OCI-LY3 (cell line): ENCODE data around the gene SPTAN1.
"Not testable (repeated sequence)": the region's sequence is repeated elsewhere in the genome, so short reads cannot be mapped to it uniquely, and the experiment has no call there.

ENCODE experiments used
- H2AFZ ChIP-seq: fragments of 200-600, 300-600 bp; shearing (Covaris generic); 2 replicates; pipeline ENCODE4 v1.6.0; 2014; ENCODE audit warnings: antibody characterized with exemption, low read depth, low read length
- H3K27ac ChIP-seq: fragments of 200-600, 300-600 bp; sonication (generic); 2 replicates; pipeline ENCODE4 v1.5.1; 2014; ENCODE audit warnings: mild to moderate bottlenecking, low read length, moderate library complexity, mixed read lengths
- H3K27me3 ChIP-seq: fragments of 200-600, 300-600 bp; sonication (generic); 2 replicates; pipeline ENCODE4 v1.6.1; 2014; ENCODE audit warnings: low read depth, low read length, mixed read lengths
- H3K36me3 ChIP-seq: fragments of 200-600, 300-600 bp; sonication (generic); replicated peaks from 2 replicates; pipeline ENCODE3; 2014; ENCODE audit warnings: low read depth, low read length, mixed read lengths
- H3K4me1 ChIP-seq: fragments of 300-600, 200-600 bp; sonication (generic); 2 replicates; pipeline ENCODE4 v1.6.1; 2014; ENCODE audit warnings: low read length, mixed read lengths
- H3K4me2 ChIP-seq: fragments of 200-600, 300-600 bp; sonication (generic); 2 replicates; pipeline ENCODE4 v1.6.1; 2014; ENCODE audit warnings: low read length, mixed read lengths
- H3K4me3 ChIP-seq: fragments of 300-600, 200-600 bp; sonication (generic); 2 replicates; pipeline ENCODE4 v1.5.1; 2014; ENCODE audit warnings: antibody characterized with exemption, mild to moderate bottlenecking, low read length, moderate library complexity
- H3K79me2 ChIP-seq: fragments of 300-600, 200-600 bp; shearing (Covaris generic); 2 replicates; pipeline ENCODE4 v1.6.1; 2014; ENCODE audit warnings: mild to moderate bottlenecking, low read length, mixed read lengths
- H3K9ac ChIP-seq: fragments of 300-600, 200-600 bp; shearing (Covaris generic); 2 replicates; pipeline ENCODE4 v1.6.0; 2014; ENCODE audit warnings: mild to moderate bottlenecking, low read length, moderate library complexity
- H3K9me3 ChIP-seq: fragments of 200-600, 300-600 bp; shearing (Covaris generic); 2 replicates; pipeline ENCODE4 v1.6.1; 2014; ENCODE audit warnings: low read length, mixed read lengths; ENCODE audit not compliant: insufficient read depth
- H4K20me1 ChIP-seq: fragments of 200-600, 300-600 bp; sonication (generic); 2 replicates; pipeline ENCODE4 v1.6.1; 2016; ENCODE audit warnings: low read length, mixed read lengths; ENCODE audit not compliant: insufficient read depth
- EZH2phosphoT487 ChIP-seq: fragments of 200-600 bp; shearing (Covaris generic); IDR thresholded peaks from 2 replicates; pipeline ENCODE4 v1.6.1; 2018; ENCODE audit warnings: antibody characterized with exemption, mixed run types, low read depth
- TF ChIP-seq, protein P1 (sequence below): fragments of 200-600, 300-600 bp; sonication (generic); IDR thresholded peaks from 2 replicates; pipeline ENCODE4 v1.5.1; 2014; ENCODE audit warnings: antibody characterized with exemption, low read length, low read depth

SPTAN1 gene

DNA sequence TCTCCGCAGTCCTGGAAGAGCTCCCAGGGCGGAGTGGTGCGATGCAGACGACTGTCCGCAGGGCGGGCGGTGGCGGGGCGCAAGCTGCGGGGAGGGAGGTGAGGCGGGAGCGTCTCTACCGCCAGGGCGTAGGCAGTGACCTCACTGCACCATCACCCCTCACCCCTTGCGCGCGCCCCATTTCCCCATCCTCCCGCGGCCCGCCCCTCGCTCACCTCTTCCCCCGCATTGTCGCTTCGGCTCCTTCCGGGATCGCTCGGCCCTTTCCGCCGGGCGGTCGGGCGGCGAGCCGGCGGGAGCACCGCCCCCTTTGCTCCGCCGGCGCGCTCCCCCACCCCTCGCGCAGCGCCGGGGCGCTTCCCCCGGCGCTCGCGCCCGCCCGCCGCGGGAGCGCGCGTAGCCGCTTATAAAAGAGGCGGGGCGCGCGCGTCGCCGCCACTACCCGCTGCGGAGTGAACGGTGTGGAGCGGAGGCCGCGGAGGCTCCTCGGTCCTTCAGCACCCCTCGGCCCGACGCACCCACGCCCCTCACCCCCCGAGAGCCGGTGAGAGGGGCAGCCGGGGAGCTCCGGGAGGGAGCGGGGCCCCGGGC lies at the start of gene SPTAN1:
Gene SPTAN1 (plus strand): TSS at position 435 of the 591 bp plus-strand sequence. CDS start 14,154 bp downstream, outside the sequence.
- Histone ChIP-seq H3K36me3 (peaks cover 2% of the 10 kb centered on the region), H3K9ac (peak within 1 kb of the TSS; percentile 80), H3K4me1 (peaks cover 27% of the 10 kb centered on the region), H3K4me2 (peak within 1 kb of the TSS; percentile 91), H3K79me2 (peaks cover 35% of the 10 kb centered on the region), H3K27ac (0 out of 2 replicates have a peak within 1 kb of the TSS, but pooled peaks have one; percentile 21), H3K27me3 (no peaks in the 10 kb centered on the region), H4K20me1 (peaks cover 27% of the 10 kb centered on the region; the same call in 1 of the 2 replicates), H3K4me3 (peak within 1 kb of the TSS; percentile 94), H2AFZ (peak within 1 kb of the TSS; percentile 96), H3K9me3 (no peaks in the 10 kb centered on the region)
- TF ChIP-seq, protein P1, sequence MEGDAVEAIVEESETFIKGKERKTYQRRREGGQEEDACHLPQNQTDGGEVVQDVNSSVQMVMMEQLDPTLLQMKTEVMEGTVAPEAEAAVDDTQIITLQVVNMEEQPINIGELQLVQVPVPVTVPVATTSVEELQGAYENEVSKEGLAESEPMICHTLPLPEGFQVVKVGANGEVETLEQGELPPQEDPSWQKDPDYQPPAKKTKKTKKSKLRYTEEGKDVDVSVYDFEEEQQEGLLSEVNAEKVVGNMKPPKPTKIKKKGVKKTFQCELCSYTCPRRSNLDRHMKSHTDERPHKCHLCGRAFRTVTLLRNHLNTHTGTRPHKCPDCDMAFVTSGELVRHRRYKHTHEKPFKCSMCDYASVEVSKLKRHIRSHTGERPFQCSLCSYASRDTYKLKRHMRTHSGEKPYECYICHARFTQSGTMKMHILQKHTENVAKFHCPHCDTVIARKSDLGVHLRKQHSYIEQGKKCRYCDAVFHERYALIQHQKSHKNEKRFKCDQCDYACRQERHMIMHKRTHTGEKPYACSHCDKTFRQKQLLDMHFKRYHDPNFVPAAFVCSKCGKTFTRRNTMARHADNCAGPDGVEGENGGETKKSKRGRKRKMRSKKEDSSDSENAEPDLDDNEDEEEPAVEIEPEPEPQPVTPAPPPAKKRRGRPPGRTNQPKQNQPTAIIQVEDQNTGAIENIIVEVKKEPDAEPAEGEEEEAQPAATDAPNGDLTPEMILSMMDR, result no peak
- no peak for TF ChIP-seq EZH2phosphoT487

DNA sequence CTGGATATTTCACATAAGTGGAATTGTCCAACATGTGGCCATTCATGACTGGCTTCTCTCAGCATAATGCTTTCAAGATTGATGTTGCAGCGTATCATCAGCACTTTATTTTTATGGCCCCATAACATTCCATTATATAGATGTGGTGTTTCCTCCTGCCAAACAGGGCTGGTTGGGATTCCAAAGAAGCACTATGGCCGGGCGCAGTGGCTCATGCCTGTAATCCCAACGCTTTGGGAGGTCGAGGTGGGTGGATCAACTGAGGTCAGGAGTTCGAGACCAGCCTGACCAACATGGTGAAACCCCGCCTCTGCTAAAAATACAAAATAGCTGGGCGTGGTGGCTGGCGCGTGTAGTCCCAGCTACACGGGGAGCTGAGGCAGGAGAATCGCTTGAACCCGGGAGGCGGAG lies 49.0 kb upstream of the SPTAN1 start:
- not testable (repeated sequence) for H3K4me2 ChIP-seq, H3K9ac ChIP-seq, H2AFZ ChIP-seq, H4K20me1 ChIP-seq, H3K9me3 ChIP-seq, H3K4me3 ChIP-seq, H3K27me3 ChIP-seq, H3K27ac ChIP-seq, H3K4me1 ChIP-seq
- H3K36me3 ChIP-seq, result peaks cover 18% of the 10 kb centered on the region
- peaks cover 21% of the 10 kb centered on the region for H3K79me2 ChIP-seq

DNA sequence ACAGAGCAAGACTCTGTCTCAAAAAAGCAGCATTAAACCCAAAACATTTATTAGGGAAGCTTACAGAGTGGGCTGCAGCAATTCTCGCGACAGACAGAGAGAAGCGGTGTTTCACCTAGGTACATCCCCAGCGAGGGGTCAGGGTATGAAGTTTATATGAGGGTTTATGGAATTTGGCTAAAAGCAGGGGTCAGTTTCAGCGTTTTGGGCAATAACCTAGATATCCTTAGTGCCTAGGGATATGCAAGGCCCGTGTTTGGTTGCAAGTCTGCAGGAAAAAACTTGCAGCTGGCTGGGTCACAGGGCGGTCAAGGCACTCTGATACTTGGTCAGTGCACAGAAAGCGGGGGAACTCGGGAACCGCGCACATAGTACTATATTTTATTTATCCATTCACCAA lies 48.5 kb upstream of the SPTAN1 start:
- Histone ChIP-seq H2AFZ (no peak overlapping the region), H3K27ac (no peak overlapping the region), H3K27me3 (no peaks in the 10 kb centered on the region), H3K9me3 (no peaks in the 10 kb centered on the region), H3K36me3 (peaks cover 21% of the 10 kb centered on the region), H3K4me2 (peak overlapping the region; percentile 57), H3K4me1 (peaks cover 9% of the 10 kb centered on the region), H3K79me2 (peaks cover 21% of the 10 kb centered on the region), H3K4me3 (peak overlapping the region; percentile 93), H3K9ac (peak overlapping the region; percentile 55), H4K20me1 (peaks cover 7% of the 10 kb centered on the region; the same call in 1 of the 2 replicates)
- no peak for TF ChIP-seq EZH2phosphoT487
- TF ChIP-seq, protein P1, result no peak

DNA sequence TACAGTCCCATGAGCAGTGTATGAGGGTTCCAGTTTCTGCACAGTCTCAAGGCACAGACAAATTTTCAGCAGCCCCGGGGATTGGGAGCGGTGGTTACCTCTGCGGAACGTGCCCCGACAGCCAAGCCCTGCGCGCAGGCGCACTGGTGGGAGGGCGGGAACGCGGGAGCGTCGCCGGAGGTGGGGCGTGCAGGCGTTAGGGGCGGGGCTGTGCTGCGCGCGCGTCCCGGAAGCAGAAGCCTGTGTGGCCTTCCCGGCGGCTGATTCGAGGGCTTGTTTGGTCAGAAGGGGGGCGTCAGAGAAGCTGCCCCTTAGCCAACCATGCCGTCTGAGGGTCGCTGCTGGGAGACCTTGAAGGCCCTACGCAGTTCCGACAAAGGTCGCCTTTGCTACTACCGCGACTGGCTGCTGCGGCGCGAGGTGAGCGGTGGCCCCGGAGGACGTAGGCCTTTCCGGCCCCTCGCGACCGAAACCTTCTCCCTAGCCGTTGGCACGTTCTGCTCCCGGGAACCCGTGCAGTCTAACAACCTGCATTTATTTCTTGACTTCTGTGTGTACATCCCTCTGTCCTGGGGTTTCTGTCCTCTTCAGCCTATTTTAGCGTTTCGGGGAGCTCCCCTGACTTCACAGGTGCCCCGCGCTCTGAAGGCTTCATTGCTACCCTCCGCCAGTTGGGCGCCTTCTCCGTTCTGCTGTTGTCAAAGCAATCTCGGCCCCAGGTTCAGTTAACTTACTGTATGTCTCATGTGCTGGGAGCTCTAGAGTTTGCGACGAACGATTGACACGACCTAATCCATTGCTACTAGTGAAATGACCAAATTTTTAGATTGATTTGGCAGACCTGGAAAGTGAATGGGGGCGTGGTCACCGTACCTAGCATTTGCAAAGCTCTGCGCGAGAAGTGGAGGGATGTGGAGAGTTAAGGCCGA lies 47.6 kb upstream of the SPTAN1 start, which contains the start of gene GLE1:
Gene GLE1 (plus strand): TSS at position 235 of the 929 bp plus-strand sequence. CDS start 87 bp downstream, at position 322.
- H3K4me3 ChIP-seq, result peak within 1 kb of the TSS; percentile 93
- H3K27ac ChIP-seq, result peak within 1 kb of the TSS; percentile 49
- peak within 1 kb of the TSS; percentile 86 for H3K4me2 ChIP-seq
- no peaks in the 10 kb centered on the region for H3K27me3 ChIP-seq
- H3K36me3 ChIP-seq, result peaks cover 21% of the 10 kb centered on the region
- TF ChIP-seq, protein P1, result no peak
- no peak for TF ChIP-seq EZH2phosphoT487
- peak within 1 kb of the TSS; percentile 75 for H3K9ac ChIP-seq
- peaks cover 9% of the 10 kb centered on the region for H3K4me1 ChIP-seq
- H3K9me3 ChIP-seq, result no peaks in the 10 kb centered on the region
- H3K79me2 ChIP-seq, result peaks cover 21% of the 10 kb centered on the region
- peaks cover 7% of the 10 kb centered on the region; the same call in 1 of the 2 replicates for H4K20me1 ChIP-seq
- peak within 1 kb of the TSS; percentile 48; the same call in 1 of the 2 replicates for H2AFZ ChIP-seq
